Transverse colon (tissue), 4 donors: Measurements from ENCODE around the gene BCL6. TPM values are rescaled to one million over a fixed set of nuclear protein-coding genes. Genes with fewer than 3 reads are reported as not detected.

Source experiments
- DNase-seq: peaks from one replicate; pipeline ENCODE4 v3.0.0-alpha.2; 2019
- H3K27ac ChIP-seq, 4 donors: fragments of 200-600 bp; sonication (generic); 2 replicates each; pipeline ENCODE4 v1.5.1; 2016 to 2018; ENCODE audit warnings: inconsistent platforms in 4 of 4
- H3K27me3 ChIP-seq: fragments of 200-600 bp; sonication (generic); 2 replicates; pipeline ENCODE4 v1.5.1; 2017; ENCODE audit warnings: inconsistent platforms
- H3K36me3 ChIP-seq, 4 donors: fragments of 200-600 bp; sonication (generic); 2 replicates each; pipeline ENCODE4 v1.5.1; 2017 to 2019; ENCODE audit warnings: inconsistent platforms in 4 of 4
- H3K4me1 ChIP-seq, 4 donors: fragments of 200-600 bp; sonication (generic); 2 replicates each; pipeline ENCODE4 v1.5.1; 2017 to 2020; ENCODE audit warnings: inconsistent platforms in 4 of 4
- H3K4me3 ChIP-seq, 4 donors: fragments of 200-600 bp; sonication (generic); 1 replicate in 1 of 4; 2 replicates in 3 of 4; pipeline versions ENCODE4 v1.5.1 to v1.6.1; 2017 to 2019; ENCODE audit warnings: inconsistent platforms in 4 of 4
- H3K9me3 ChIP-seq, 2 donors: fragments of 200-600 bp; sonication (generic); 2 replicates each; pipeline ENCODE4 v1.5.1; 2017 to 2019; ENCODE audit warnings: inconsistent platforms in 2 of 2
- CTCF ChIP-seq, 5 experiments: fragments of 200-600 bp in 3 of 5; fragments of 450-650 bp in 2 of 5; sonication (generic) in 3 of 5; IDR thresholded peaks; 1 replicate in 2 of 5; 2 replicates in 3 of 5; pipeline ENCODE4 v1.5.1; 2016 to 2017; ENCODE audit warnings: antibody characterized with exemption in 5 of 5, inconsistent platforms in 3 of 5, mild to moderate bottlenecking in 2 of 5, moderate library complexity in 1 of 5
- EP300 ChIP-seq: sonication (generic); formaldehyde crosslinking; IDR thresholded peaks from one replicate; pipeline ENCODE4 v1.6.1; 2017; ENCODE audit warnings: antibody characterized with exemption, low read depth
- POLR2A ChIP-seq: fragments of 450-650 bp; IDR thresholded peaks from one replicate; pipeline ENCODE4 v1.6.1; 2016; ENCODE audit warnings: antibody characterized with exemption, mild to moderate bottlenecking, moderate library complexity
- POLR2AphosphoS5 ChIP-seq, 3 donors: sonication (generic); formaldehyde crosslinking; IDR thresholded peaks; one replicate each; pipeline ENCODE4 v1.6.1; 2016; ENCODE audit warnings: antibody characterized with exemption in 3 of 3
- WGBS, 2 donors: methylation state at CpG; one replicate each; pipeline ENCODE4 v1.1.5; 2018; ENCODE audit warnings: low coverage in 1 of 2; 5-methylcytosine and 5-hydroxymethylcytosine counted together
- in situ Hi-C, 4 donors: fragments of 200-750 bp; cut with MboI; loops; one replicate each; pipeline versions ENCODE4 v1.15.0 to v1.15.1; 2017; ENCODE audit warnings: low sequenced_read_pairs in 3 of 4, low pct_ligation_motif_present in 1 of 4, low pct_unique_long_range_greater_than_20kb in 1 of 4
- intact Hi-C: fragments of 100-400 bp; cut with DNase I; formaldehyde crosslinking; loops from one replicate; pipeline ENCODE4 v1.15.1; 2023; ENCODE audit warnings: low total_unique reads
- total RNA-seq, 4 donors: library from RNA; depleted of rRNA; stranded (reverse); fragments of >200 nt; gene quantifications; one replicate each; pipeline ENCODE4 v1.1.0, GENCODE V29; 2016

Gene BCL6
- total RNA-seq, 4 donors from 2014 or later = 18.7 to 65.5 (median 32.5) TPM

GRCh38 chr3:187728940-187729583 is 16.2 kb downstream of the BCL6 start:
- Histone ChIP-seq H3K27ac (no peak overlapping the region), H3K4me1 (no peaks in the 10 kb centered on the region), H3K36me3 (peaks cover 0 to 77% (median 38%) of the 10 kb centered on the region in 4 donors), H3K4me3 (no peak overlapping the region), H3K27me3 (no peaks in the 10 kb centered on the region), H3K9me3 (no peaks in the 10 kb centered on the region)
- intact Hi-C loops = no loop called here
- TF ChIP-seq CTCF (IDR thresholded peaks at IDR 0.05) = no peak
- TF ChIP-seq POLR2AphosphoS5 (IDR thresholded peaks at IDR 0.05) = no peak
- no peak for TF ChIP-seq POLR2A
- no peak for TF ChIP-seq EP300
- no peak for DNase-seq
- WGBS, 2 donors = 90% methylated on average over 13 of the region's 13 CpGs; no CpG with 5 or more reads in 1 of the 2 donors
- in situ Hi-C loops = loop anchor here in 3 of 4 donors (25.0 kb wide), 5 partner anchors 433 to 1408 kb away; partner anchors contain the start of gene LPP (in 1 of the 3)

DNA sequence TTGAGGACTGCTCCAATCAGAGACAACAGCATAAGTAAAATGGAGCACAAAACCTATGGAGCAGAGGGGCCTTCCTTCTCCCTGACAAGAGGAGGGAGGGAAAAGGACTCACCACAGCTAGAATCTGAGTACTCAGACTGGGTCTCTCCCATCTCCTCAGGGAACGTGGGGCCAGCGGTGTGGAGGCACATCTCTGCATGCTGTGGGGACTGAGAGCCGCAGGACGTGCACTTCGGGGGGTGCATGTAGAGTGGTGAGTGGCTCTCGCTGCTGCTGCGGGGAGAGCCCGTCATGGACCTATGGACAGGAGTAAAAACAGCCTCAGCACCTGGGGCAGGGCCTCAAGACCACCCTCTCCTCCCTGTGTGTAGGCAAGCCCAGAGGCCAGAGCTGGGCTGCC is 17.0 kb downstream of the BCL6 start:
- intact Hi-C loops (no loop called here), in situ Hi-C loops (loop anchor here in 3 of 4 donors (25.0 kb wide), 5 partner anchors 434 to 1409 kb away; partner anchors contain the start of gene LPP (in 1 of the 3))
- no peak overlapping the region for H3K4me3 ChIP-seq
- no peaks in the 10 kb centered on the region for H3K27me3 ChIP-seq
- no peak overlapping the region for H3K27ac ChIP-seq
- H3K9me3 ChIP-seq = no peaks in the 10 kb centered on the region
- H3K4me1 ChIP-seq = no peaks in the 10 kb centered on the region
- no peak for DNase-seq
- 91% methylated on average over 8 of the region's 8 CpGs; no CpG with 5 or more reads in 1 of the 2 donors for WGBS, 2 donors
- peaks cover 0 to 84% (median 35%) of the 10 kb centered on the region in 4 donors for H3K36me3 ChIP-seq
- TF ChIP-seq POLR2A (no peak), CTCF (IDR thresholded peaks at IDR 0.05) (no peak), EP300 (no peak), POLR2AphosphoS5 (IDR thresholded peaks at IDR 0.05) (no peak)

DNA sequence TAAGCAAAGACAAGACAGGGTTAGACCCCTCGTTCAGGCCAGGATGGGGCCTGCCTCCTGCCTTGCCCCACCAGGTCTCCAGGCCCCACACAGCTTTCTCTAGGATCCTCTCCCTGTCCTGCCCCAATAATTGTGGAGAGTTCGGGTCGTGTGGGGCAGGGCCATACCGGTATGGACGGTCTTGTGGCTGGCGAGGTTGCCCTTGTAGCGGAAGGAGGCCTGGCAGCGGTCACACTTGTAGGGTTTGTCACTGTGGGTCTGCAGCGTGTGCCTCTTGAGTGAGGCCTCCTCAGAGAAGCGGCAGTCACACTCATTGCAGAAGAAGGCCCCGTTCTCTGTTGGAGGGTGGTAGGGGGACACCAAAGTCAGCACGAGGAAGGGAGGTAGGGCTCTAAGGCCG is 18.7 kb downstream of the BCL6 start:
- Histone ChIP-seq H3K27ac (no peak overlapping the region), H3K9me3 (no peaks in the 10 kb centered on the region), H3K36me3 (peaks cover 0 to 96% (median 39%) of the 10 kb centered on the region in 4 donors), H3K27me3 (no peaks in the 10 kb centered on the region), H3K4me3 (no peak overlapping the region), H3K4me1 (no peaks in the 10 kb centered on the region)
- DNase-seq = no peak
- intact Hi-C loops (no loop called here), in situ Hi-C loops (loop anchor here in 3 of 4 donors (25.0 kb wide), 5 partner anchors 436 to 1411 kb away; partner anchors contain the start of gene LPP (in 1 of the 3))
- 97% methylated on average over 13 of the region's 13 CpGs; no CpG with 5 or more reads in 1 of the 2 donors for WGBS, 2 donors
- no peak for TF ChIP-seq POLR2A
- no peak for TF ChIP-seq EP300
- TF ChIP-seq CTCF (IDR thresholded peaks at IDR 0.05) = no peak
- TF ChIP-seq POLR2AphosphoS5 (IDR thresholded peaks at IDR 0.05) = no peak

DNA sequence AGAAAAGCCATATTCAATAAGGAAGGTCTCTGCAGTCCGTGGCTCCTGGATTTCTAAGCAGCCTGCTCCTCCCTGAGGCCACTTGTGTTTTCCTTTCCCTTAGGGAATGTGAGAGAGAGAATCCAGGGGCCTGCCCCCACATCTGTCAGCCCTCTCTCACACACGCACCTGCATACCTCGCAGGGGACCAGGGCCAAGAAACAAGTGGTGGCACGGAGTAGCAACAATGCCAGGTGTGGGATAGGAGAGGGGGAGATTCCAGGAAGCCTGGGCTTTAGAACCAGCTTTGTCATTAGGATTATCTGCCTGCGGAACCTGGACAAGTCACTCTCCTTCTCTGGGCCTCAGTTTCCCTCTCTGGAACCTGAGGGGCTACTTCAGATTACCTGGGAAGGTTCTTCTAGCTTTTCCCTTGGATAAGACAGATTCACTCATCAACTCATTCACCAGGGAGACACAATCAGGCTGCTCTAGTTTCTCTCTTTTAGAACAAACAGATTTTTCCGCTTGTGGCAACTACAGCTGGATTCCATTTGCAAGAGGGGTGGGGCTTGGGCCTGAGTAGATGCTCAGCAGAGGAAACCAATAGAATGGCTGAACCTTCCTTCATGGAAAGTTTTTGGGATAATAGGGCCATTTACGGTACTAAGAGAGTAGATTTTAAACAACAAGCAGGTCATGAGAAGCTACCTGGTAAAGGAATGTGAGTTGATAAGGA is 19.5 kb downstream of the BCL6 start:
- Histone ChIP-seq H3K36me3 (peaks cover 0 to 96% (median 36%) of the 10 kb centered on the region in 4 donors), H3K27me3 (no peaks in the 10 kb centered on the region), H3K9me3 (no peaks in the 10 kb centered on the region), H3K27ac (no peak overlapping the region), H3K4me1 (no peaks in the 10 kb centered on the region), H3K4me3 (no peak overlapping the region)
- 83 to 100% methylated on average over 2 to 7 of the region's 7 CpGs for WGBS, 2 donors
- TF ChIP-seq POLR2AphosphoS5 (IDR thresholded peaks at IDR 0.05) = no peak
- TF ChIP-seq CTCF (IDR thresholded peaks at IDR 0.05) = no peak
- TF ChIP-seq EP300 = no peak
- no peak for TF ChIP-seq POLR2A
- intact Hi-C loops (no loop called here), in situ Hi-C loops (loop anchor here in 3 of 4 donors (25.0 kb wide), 5 partner anchors 436 to 1411 kb away; partner anchors contain the start of gene LPP (in 1 of the 3))
- DNase-seq = no peak
